GM21367 (cell line): ENCODE data around the gene OMP.

Experiments used
- ATAC-seq: cut with Tn5 transposase; IDR thresholded peaks from one replicate; pipeline ENCODE4 v1.9.1; 2021; ENCODE audit not compliant: unreplicated experiment

The OMP gene

GRCh38 chr11:77121876-77122575 is 19.4 kb downstream of the OMP start:
- no peak for ATAC-seq

- no peak for ATAC-seq
Measured at GRCh38 chr11:77122576-77123212, 20.1 kb downstream of the OMP start.

DNA sequence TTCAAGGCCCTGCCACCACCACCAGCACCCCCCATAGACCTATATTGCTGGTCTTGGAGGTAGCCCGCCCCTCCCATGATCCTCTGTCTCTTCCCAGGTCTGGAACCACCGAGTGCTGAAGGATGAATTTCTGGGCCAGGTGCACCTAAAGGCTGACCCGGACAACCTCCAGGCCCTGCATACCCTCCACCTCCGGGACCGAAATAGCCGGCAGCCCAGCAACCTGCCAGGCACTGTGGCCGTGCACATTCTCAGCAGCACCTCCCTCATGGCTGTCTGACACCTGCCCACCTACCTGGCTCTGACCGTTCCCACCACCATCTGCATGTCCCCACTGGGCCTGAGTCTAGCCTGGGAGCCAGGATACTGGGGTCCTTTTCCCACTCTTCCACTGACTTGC is 21.0 kb downstream of the OMP start:
- no peak for ATAC-seq

- no peak for ATAC-seq
Measured at GRCh38 chr11:77124041-77124440, 21.4 kb downstream of the OMP start.

DNA sequence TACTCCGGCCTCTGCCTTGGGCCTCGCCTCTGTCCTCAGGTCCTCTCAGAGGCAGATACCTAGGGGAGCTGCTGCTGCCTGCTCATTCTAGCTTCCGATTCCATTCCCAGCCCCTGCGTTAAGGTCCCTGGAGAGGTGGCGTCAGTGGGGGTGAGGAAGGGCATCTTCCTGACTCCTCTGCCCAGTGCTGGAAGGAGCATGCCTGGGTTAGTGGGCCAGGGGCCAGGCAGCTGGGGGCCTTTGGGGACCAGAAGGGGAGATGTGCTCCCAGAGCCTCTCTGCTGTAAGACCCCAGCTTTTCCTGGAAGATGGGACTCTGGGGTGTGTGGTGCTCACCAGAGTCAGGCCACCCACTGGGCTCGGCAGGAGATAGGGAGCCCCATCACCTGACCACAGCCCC is 21.8 kb downstream of the OMP start:
- no peak for ATAC-seq

DNA sequence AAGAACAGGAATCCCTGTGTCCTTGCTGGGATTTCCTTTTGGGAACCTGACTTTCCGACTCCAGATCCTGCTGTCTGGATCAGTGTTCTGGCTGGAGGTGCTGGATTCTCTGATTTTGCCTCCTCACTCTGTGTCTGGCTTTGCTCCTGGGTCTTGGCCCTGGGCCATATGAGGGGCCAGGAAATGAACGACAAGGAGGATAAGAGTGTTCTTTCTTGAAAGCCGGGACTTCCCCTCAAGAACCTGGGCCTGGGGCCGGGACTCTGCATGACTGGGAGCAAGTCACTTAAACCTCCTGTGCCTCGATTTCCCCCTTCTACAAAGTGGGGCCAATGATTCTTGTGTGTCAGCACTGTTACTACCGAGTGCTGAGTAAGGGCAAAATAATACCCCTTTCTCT is 22.6 kb downstream of the OMP start:
- ATAC-seq, result no peak

GRCh38 chr11:77125695-77126094 is 23.1 kb downstream of the OMP start:
- no peak for ATAC-seq

DNA sequence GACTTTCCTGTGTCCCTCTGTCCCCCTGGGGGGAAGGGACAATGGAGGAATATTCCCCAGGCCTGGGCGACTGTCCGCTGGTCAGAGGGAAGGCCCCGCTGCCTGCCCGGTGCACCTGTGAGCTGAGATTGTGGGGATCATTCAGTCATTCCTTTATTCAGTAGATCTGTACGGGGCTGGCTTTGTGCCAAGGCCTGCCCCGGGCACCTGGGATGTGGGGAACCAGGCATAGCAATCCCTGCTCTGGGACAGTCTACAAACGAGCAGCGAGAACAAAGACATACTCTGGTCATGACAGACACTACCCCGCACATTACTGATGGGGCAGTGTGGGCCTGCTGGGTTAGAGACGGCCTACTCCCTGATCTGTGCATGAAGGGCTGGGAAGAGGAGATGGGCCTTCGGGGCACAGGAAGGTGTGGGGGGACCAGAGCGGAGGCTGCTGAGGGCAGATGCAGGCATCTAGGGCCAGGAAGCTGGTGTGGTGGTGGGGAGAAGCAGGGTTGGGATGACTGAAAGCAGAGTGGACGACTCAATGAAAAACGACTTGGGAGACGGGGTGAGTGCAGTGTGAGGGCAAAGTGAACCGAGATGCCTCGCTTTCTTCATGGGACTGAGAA is 23.6 kb downstream of the OMP start:
- ATAC-seq, result no peak

DNA sequence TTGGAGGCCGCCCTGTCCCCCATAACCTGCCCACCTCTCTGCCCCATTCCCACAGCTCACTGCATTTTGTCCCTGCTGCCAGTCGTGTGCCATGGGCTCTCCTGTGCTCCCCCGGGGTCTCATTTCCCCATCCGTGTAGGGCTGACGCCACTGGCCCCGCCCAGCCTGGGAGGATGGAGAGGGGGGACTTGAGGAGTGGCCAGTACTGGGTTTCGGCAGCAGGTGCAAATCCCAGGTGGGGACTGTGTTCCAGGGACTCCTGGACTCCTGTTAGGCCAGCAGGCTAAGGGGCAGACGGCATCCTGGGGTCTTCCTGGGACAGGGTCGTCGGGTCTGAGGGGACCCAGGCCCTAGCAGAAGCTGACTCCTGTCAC is 24.2 kb downstream of the OMP start:
- ATAC-seq, result no peak

- ATAC-seq, result no peak
Measured at GRCh38 chr11:77127235-77127911, 24.7 kb downstream of the OMP start.

DNA sequence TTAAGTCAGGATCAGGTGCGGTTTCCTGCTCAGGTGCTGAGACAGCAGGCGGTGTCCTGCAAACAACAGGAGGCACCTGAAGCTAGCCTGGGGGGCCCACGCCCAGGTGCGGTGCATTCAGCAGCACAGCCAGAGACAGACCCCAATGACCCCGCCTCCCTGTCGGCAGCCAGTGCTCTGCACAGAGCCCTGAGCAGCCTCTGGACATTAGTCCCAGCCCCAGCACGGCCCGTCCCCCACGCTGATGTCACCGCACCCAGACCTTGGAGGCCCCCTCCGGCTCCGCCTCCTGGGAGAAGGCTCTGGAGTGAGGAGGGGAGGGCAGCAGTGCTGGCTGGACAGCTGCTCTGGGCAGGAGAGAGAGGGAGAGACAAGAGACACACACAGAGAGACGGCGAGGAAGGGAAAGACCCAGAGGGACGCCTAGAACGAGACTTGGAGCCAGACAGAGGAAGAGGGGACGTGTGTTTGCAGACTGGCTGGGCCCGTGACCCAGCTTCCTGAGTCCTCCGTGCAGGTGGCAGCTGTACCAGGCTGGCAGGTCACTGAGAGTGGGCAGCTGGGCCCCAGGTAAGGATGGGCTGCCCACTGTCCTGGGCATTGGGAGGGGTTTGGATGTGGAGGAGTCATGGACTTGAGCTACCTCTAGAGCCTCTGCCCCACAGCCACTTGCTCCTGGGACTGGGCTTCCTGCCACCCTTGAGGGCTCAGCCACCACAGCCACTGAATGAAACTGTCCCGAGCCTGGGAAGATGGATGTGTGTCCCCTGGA is 25.5 kb downstream of the OMP start, which contains the start of gene MYO7A:
Gene MYO7A, plus strand, starts transcription at position 327 of the 772 bp plus-strand sequence. CDS start 2,389 bp downstream, outside the sequence.
- no peak for ATAC-seq

- ATAC-seq, result no peak
Measured at GRCh38 chr11:77129069-77129841, 26.6 kb downstream of the OMP start.

DNA sequence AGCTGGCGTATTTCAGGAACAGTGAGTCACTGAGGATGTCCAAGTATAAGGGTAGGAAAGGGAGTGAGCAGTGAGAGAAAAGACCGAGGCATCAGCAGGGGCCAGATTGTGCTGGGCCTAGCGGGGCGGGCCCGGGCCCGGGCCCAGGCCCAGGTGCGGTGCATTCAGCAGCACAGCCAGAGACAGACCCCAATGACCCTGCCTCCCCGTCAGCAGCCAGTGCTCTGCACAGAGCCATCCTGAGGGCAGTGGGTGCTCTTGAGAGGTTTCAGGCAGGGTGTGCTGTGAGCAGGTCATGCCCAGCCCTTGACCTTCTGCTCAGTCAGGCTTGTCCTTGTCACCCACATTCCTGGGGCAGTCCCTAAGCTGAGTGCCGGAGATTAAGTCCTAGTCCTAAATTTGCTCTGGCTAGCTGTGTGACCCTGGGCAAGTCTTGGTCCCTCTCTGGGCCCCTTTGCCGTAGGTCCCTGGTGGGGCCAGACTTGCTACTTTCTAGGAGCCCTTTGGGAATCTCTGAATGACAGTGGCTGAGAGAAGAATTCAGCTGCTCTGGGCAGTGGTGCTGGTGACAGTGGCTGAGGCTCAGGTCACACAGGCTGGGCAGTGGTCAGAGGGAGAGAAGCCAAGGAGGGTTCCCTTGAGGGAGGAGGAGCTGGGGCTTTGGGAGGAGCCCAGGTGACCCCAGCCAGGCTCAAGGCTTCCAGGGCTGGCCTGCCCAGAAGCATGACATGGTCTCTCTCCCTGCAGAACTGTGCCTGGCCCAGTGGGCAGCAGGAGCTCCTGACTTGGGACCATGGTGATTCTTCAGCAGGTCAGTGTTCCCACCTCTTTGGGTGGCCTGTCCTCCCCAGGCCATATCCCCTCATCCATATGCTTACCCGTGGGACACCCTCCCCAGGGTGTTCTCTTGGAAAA is 27.5 kb downstream of the OMP start:
- ATAC-seq, result no peak

DNA sequence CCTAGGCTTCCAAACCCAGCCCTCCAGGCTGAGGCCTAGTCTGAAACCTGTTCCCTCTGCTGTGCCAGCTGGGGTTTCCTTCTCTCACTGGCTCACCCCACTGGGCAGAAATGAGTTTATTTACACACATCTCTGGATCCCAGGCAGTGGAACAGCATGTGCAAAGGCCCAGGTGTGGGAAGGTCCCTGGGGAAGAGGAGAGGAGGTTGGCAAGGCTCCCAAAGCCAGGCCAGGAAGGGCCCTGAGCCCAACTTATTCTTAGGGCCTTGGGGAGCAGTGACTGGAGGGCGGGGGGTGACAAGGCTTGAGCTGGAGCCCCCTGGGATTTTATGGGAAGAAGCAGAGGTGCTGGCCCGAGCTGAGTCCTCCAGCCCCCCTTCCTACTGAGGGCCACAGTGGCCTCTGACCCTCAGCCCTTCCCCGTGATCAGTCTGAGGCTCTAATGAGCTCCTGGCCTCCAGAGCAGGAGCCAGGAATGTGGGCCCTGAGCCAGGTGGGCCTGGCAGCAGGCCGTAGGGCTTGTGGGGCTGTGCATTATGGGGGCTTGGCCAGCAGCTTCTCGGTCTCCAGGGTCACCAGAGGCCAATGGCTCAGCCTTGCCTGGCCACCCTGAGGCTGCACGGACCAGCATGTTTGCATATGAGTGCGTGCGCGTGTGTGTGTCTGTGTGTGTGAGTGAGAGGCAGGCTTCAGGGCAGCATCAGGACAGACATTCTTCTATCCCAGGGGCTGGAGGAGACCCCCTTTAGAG is 28.3 kb downstream of the OMP start:
- no peak for ATAC-seq

DNA sequence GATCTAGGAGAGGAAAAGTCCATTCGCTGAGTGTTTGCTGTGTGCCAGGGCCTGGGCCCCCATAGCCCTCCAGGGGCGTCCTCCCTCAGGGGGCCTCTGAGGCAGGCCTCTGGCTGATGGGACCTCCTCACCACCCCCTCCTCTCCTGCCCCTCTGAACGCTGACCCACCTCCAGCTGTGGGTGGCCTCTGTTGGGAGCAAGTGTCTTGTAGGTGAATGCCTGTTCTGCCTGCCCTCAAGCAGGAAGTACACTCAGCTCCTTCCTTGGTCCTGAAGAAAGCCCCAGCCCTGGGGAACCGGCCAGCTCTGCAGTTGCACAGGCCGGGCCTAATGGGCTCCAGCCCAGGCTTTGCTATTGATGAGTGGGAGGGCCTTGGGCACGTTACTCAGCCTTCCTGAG is 28.9 kb downstream of the OMP start:
- ATAC-seq, result no peak

GRCh38 chr11:77135069-77135468 is 32.4 kb downstream of the OMP start:
- ATAC-seq, result no peak

DNA sequence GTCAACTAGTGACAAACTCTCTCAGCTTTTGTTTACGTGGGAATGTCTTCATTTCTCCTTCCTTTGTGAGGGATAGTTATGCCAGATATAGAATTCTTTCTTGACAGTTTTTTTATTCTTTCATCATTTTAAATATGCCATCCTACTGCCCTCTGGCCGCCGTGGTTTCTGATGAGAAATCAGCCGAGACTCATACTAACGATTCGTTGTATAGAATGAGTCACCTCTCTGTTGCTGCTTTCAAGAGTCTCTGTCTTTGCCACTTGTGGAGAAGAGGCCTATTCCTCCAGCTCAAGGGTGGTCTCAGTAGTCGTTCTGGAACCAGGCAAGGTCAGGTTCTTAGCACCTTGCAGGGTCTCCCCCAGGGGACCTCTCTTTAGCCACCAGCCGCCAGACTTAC is 33.4 kb downstream of the OMP start:
- no peak for ATAC-seq

- no peak for ATAC-seq
Measured at GRCh38 chr11:77136784-77137420, 34.3 kb downstream of the OMP start.
